HG03558 (cell line): ENCODE measurements around the gene TMEM154.

ENCODE experiments used
- ATAC-seq: cut with Tn5 transposase; IDR thresholded peaks from one replicate; pipeline ENCODE4 v1.9.1; 2021; ENCODE audit warnings: moderate number of reproducible peaks; ENCODE audit not compliant: unreplicated experiment; ENCODE audit errors: extremely low read depth

Gene TMEM154

GRCh38 chr4:152640058-152640921 lies 39.5 kb downstream of the TMEM154 start:
- ATAC-seq = no peak

- no peak for ATAC-seq
These were observed 43.9 kb downstream of the TMEM154 start for GRCh38 chr4:152635851-152636250.

GRCh38 chr4:152634110-152634760 lies 45.6 kb downstream of the TMEM154 start:
- ATAC-seq = no peak

- ATAC-seq = no peak
These were observed 46.7 kb downstream of the TMEM154 start for GRCh38 chr4:152633118-152633517.

GRCh38 chr4:152630324-152630723 lies 49.5 kb downstream of the TMEM154 start:
- no peak for ATAC-seq

- ATAC-seq = no peak
These were observed 49.9 kb downstream of the TMEM154 start for GRCh38 chr4:152629908-152630307.

- ATAC-seq = no peak
These were observed 51.7 kb downstream of the TMEM154 start for GRCh38 chr4:152628128-152628527.

GRCh38 chr4:152626790-152627189 lies 53.0 kb downstream of the TMEM154 start:
- ATAC-seq = no peak

- no peak for ATAC-seq
These were observed 58.9 kb downstream of the TMEM154 start for GRCh38 chr4:152620915-152621314.

GRCh38 chr4:152620218-152620617 lies 59.6 kb downstream of the TMEM154 start:
- no peak for ATAC-seq

- ATAC-seq = no peak
These were observed 60.2 kb downstream of the TMEM154 start for GRCh38 chr4:152619556-152619955.

GRCh38 chr4:152618971-152619370 lies 60.8 kb downstream of the TMEM154 start:
- no peak for ATAC-seq

- no peak for ATAC-seq
These were observed 63.0 kb downstream of the TMEM154 start for GRCh38 chr4:152616804-152617203.

GRCh38 chr4:152613841-152614721 lies 65.7 kb downstream of the TMEM154 start:
- no peak for ATAC-seq

GRCh38 chr4:152613351-152613750 lies 66.4 kb downstream of the TMEM154 start:
- no peak for ATAC-seq

GRCh38 chr4:152610131-152610530 lies 69.7 kb downstream of the TMEM154 start:
- ATAC-seq = no peak

GRCh38 chr4:152609481-152609880 lies 70.3 kb downstream of the TMEM154 start:
- no peak for ATAC-seq

- ATAC-seq = no peak
These were observed 72.6 kb downstream of the TMEM154 start for GRCh38 chr4:152607178-152607577.

- no peak for ATAC-seq
These were observed 73.0 kb downstream of the TMEM154 start for GRCh38 chr4:152606753-152607152.

GRCh38 chr4:152605641-152606335 lies 74.0 kb downstream of the TMEM154 start:
- ATAC-seq = no peak
